HepG2 (cell line): ENCODE measurements around the gene ADAM15. TPM values are rescaled to one million over a fixed set of nuclear protein-coding genes. Genes with fewer than 3 reads are reported as not detected.

ENCODE experiments used
- CC2D1A ChIP-seq: sonication (generic); formaldehyde crosslinking; IDR thresholded peaks from 2 replicates; pipeline ENCODE4 v1.8.1; 2023; ENCODE audit warnings: mild to moderate bottlenecking, missing genetic modification reagents
- CEBPB ChIP-seq: IDR thresholded peaks from 2 replicates; pipeline ENCODE4 v1.6.1; 2011; ENCODE audit warnings: low read depth, low read length, improper control_type of control experiment, borderline replicate concordance
- EP300 ChIP-seq, 3 experiments: sonication (generic) in 1 of 3; formaldehyde crosslinking in 1 of 3; IDR thresholded peaks; 2 replicates each; pipeline versions ENCODE4 v1.5.1 to v1.6.1; 2011 to 2020; ENCODE audit warnings: low read depth in 2 of 3, low read length in 2 of 3, borderline replicate concordance in 1 of 3, improper control_type of control experiment in 1 of 3, mild to moderate bottlenecking in 1 of 3, missing genetic modification reagents in 1 of 3, moderate library complexity in 1 of 3
- FOSL2 ChIP-seq: sonication (generic); formaldehyde crosslinking; IDR thresholded peaks from 2 replicates; pipeline ENCODE4 v1.4.0; 2020; ENCODE audit warnings: missing genetic modification reagents
- FOXC1 ChIP-seq: sonication (generic); formaldehyde crosslinking; IDR thresholded peaks from 2 replicates; pipeline ENCODE4 v1.8.0; 2022; ENCODE audit warnings: mild to moderate bottlenecking, missing genetic modification reagents, borderline replicate concordance
- FOXM1 ChIP-seq: sonication (generic); formaldehyde crosslinking; IDR thresholded peaks from 2 replicates; pipeline ENCODE4 v1.5.0; 2020; ENCODE audit warnings: missing genetic modification reagents
- FOXO4 ChIP-seq: sonication (generic); formaldehyde crosslinking; conservative IDR thresholded peaks from 2 replicates; pipeline ENCODE4 v1.8.1; 2023; ENCODE audit warnings: missing genetic modification reagents
- HMGA1 ChIP-seq: sonication (generic); formaldehyde crosslinking; conservative IDR thresholded peaks from 2 replicates; pipeline ENCODE4 v1.4.0; 2020; ENCODE audit warnings: missing genetic modification reagents
- NAIF1 ChIP-seq: sonication (generic); formaldehyde crosslinking; IDR thresholded peaks from 2 replicates; pipeline ENCODE4 v1.5.0; 2020; ENCODE audit warnings: mild to moderate bottlenecking, missing genetic modification reagents, borderline replicate concordance
- NCOA1 ChIP-seq: sonication (generic); formaldehyde crosslinking; IDR thresholded peaks from 2 replicates; pipeline ENCODE4 v1.9.0; 2021; ENCODE audit warnings: missing genetic modification reagents
- ONECUT2 ChIP-seq: sonication (generic); formaldehyde crosslinking; IDR thresholded peaks from 2 replicates; pipeline ENCODE4 v1.4.0; 2020; ENCODE audit warnings: missing genetic modification reagents
- PHF20 ChIP-seq: sonication (generic); formaldehyde crosslinking; IDR thresholded peaks from 2 replicates; pipeline ENCODE4 v1.5.0; 2020; ENCODE audit warnings: mild to moderate bottlenecking, missing genetic modification reagents
- POLR2AphosphoS2 ChIP-seq: IDR thresholded peaks from 2 replicates; pipeline ENCODE4 v1.6.1; 2011; ENCODE audit warnings: low read depth, low read length, improper control_type of control experiment
- POLR2G ChIP-seq: fragments of 200-400 bp; formaldehyde crosslinking; IDR thresholded peaks from 2 replicates; pipeline ENCODE4 v1.6.1; 2018; ENCODE audit warnings: mild to moderate bottlenecking, low read depth, low read length, moderate library complexity
- RXRB ChIP-seq: IDR thresholded peaks from 2 replicates; pipeline ENCODE4 v1.6.1; 2016; ENCODE audit warnings: borderline replicate concordance, missing genetic modification reagents, missing compliant biosample characterization
- SMARCC2 ChIP-seq: fragments of 450-650 bp; IDR thresholded peaks from 2 replicates; pipeline ENCODE4 v1.6.1; 2017; ENCODE audit warnings: antibody characterized with exemption, mild to moderate bottlenecking
- THAP8 ChIP-seq: sonication (generic); formaldehyde crosslinking; IDR thresholded peaks from 2 replicates; pipeline ENCODE4 v1.5.1; 2020; ENCODE audit warnings: missing genetic modification reagents, mild to moderate bottlenecking, borderline replicate concordance
- YEATS2 ChIP-seq: sonication (generic); formaldehyde crosslinking; IDR thresholded peaks from 2 replicates; pipeline ENCODE4 v1.4.0; 2020; ENCODE audit warnings: missing genetic modification reagents, borderline replicate concordance
- ZNF225 ChIP-seq: sonication (generic); formaldehyde crosslinking; IDR thresholded peaks from 2 replicates; pipeline ENCODE4 v1.4.0; 2020; ENCODE audit warnings: mild to moderate bottlenecking, missing genetic modification reagents
- polyA plus RNA-seq, 8 experiments: library from polyadenylated mRNA; depleted of rRNA in 3 of 8; stranded (reverse) in 7 of 8; unstranded in 1 of 8; fragments of >200 nt; fragmentation: Illumina TruSeq in 4 of 8; extraction: Trizol in 4 of 8; gene quantifications; 2 replicates each; pipeline versions ENCODE4 v1.2.1 to v1.2.3, GENCODE V29; 2011 to 2016; ENCODE audit warnings: low read depth in 4 of 8, missing spikeins in 1 of 8, mixed read lengths in 1 of 8; ENCODE audit not compliant: insufficient read depth in 1 of 8
- total RNA-seq, 5 experiments: library from RNA; depleted of rRNA; stranded (reverse); fragments of >200 nt; fragmentation: Illumina TruSeq; extraction: Trizol; gene quantifications; 2 replicates each; pipeline ENCODE4 v1.2.3, GENCODE V29; 2016; ENCODE audit warnings: low read depth in 1 of 5
- TF ChIP-seq, protein P1 (sequence below): IDR thresholded peaks from 2 replicates; pipeline ENCODE4 v1.4.0; 2020; ENCODE audit warnings: mild to moderate bottlenecking, missing genetic modification reagents
- TF ChIP-seq, protein P2 (sequence below): sonication (generic); formaldehyde crosslinking; conservative IDR thresholded peaks from 2 replicates; pipeline ENCODE4 v1.8.0; 2022; ENCODE audit warnings: low read depth, missing genetic modification reagents

ADAM15 gene
- total and polyA plus RNA-seq, 2 of the 13 experiments (the other 11 are each of a cell fraction or from before 2014, with no cell fraction given): 17.9 to 25.6 TPM

DNA sequence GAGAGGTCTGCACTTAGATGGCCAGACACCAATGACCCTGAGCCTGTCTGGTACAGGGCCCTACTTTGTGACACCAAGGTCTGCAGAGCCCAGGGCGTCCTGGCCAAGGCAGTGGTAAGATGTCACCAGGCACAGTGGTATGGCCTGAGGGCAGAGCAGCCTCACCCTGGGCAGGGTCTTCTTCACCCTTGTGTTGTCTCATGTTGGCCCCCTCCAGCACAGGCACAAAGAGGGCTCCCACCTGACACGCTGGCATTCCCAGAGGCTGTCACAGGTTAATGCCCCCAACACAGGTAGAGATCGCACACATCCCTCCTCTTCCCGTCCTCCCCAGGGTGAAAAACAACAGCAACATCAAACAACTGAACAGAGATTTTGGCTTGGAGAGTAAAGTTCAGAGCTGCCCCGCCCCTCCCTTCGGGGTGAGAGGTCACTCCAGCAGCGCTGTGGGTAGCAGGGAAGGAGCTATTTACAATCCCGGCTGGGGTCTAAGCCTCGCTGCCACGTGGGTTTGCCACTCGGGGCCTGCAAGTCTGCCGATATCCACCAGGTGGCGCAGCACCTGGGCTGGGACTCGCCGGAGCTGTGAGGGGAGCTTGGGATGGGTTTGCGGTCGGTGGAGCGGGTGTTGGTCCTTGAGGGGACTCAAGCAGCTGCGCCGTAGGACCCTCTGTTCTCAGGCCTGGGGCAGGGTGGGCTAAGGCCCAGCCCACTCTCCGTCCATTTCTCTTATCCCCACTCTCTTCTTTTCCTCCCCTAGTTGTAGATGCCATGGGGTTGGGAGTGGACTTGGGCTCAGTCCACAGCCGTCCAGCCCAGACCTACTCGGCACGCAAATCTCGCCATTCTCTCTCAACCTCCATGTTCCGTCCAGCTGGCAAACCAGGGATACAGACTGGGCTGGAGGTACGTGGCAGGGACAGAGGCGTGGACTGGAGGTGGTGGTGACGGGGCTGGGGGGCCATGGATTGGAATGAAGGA is 40.2 kb downstream of the ADAM15 start (continued):
- TF ChIP-seq FOXO4 (CRISPR knock-in tag) (0 out of 2 replicates have a peak, but pooled peaks have one; percentile 83), NCOA1 (CRISPR knock-in tag) (0 out of 2 replicates have a peak, but pooled peaks have one; percentile 68), FOSL2 (CRISPR knock-in tag) (peak; percentile 58), SMARCC2 (no peak), POLR2G (no peak), RXRB (peak; percentile 97), POLR2AphosphoS2 (no peak), ONECUT2 (CRISPR knock-in tag) (no peak), YEATS2 (CRISPR knock-in tag) (peak; percentile 60; the same call in 1 of the 2 replicates), EP300 (IDR thresholded peaks at IDR 0.05; ENCODE audit: low read depth in 2 of 2, low read length in 2 of 2) (no peak; a peak in 1 of 4 replicates), EP300 (CRISPR knock-in tag; IDR thresholded peaks at IDR 0.05; ENCODE audit: borderline replicate concordance) (peak; percentile 36; the same call in 1 of the 2 replicates), CC2D1A (CRISPR knock-in tag) (no peak), NAIF1 (CRISPR knock-in tag) (no peak), THAP8 (CRISPR knock-in tag) (no peak; the same call in 1 of the 2 replicates), HMGA1 (CRISPR knock-in tag) (no peak), ZNF225 (CRISPR knock-in tag) (no peak), FOXM1 (CRISPR knock-in tag) (no peak), PHF20 (CRISPR knock-in tag) (peak; percentile 15; the same call in 1 of the 2 replicates), FOXC1 (CRISPR knock-in tag) (peak; percentile 52; the same call in 1 of the 2 replicates), CEBPB (no peak)
- TF ChIP-seq, protein P1, sequence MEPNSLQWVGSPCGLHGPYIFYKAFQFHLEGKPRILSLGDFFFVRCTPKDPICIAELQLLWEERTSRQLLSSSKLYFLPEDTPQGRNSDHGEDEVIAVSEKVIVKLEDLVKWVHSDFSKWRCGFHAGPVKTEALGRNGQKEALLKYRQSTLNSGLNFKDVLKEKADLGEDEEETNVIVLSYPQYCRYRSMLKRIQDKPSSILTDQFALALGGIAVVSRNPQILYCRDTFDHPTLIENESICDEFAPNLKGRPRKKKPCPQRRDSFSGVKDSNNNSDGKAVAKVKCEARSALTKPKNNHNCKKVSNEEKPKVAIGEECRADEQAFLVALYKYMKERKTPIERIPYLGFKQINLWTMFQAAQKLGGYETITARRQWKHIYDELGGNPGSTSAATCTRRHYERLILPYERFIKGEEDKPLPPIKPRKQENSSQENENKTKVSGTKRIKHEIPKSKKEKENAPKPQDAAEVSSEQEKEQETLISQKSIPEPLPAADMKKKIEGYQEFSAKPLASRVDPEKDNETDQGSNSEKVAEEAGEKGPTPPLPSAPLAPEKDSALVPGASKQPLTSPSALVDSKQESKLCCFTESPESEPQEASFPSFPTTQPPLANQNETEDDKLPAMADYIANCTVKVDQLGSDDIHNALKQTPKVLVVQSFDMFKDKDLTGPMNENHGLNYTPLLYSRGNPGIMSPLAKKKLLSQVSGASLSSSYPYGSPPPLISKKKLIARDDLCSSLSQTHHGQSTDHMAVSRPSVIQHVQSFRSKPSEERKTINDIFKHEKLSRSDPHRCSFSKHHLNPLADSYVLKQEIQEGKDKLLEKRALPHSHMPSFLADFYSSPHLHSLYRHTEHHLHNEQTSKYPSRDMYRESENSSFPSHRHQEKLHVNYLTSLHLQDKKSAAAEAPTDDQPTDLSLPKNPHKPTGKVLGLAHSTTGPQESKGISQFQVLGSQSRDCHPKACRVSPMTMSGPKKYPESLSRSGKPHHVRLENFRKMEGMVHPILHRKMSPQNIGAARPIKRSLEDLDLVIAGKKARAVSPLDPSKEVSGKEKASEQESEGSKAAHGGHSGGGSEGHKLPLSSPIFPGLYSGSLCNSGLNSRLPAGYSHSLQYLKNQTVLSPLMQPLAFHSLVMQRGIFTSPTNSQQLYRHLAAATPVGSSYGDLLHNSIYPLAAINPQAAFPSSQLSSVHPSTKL (CRISPR knock-in tag): peak; percentile 82
- TF ChIP-seq, protein P2, sequence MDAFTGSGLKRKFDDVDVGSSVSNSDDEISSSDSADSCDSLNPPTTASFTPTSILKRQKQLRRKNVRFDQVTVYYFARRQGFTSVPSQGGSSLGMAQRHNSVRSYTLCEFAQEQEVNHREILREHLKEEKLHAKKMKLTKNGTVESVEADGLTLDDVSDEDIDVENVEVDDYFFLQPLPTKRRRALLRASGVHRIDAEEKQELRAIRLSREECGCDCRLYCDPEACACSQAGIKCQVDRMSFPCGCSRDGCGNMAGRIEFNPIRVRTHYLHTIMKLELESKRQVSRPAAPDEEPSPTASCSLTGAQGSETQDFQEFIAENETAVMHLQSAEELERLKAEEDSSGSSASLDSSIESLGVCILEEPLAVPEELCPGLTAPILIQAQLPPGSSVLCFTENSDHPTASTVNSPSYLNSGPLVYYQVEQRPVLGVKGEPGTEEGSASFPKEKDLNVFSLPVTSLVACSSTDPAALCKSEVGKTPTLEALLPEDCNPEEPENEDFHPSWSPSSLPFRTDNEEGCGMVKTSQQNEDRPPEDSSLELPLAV (CRISPR knock-in tag): no peak
